ENCODE measurements around the gene SLC35F3.
"Not testable (repeated sequence)": the region's sequence is repeated elsewhere in the genome, so short reads cannot be mapped to it uniquely, and the experiment has no call there.

Gene SLC35F3

DNA sequence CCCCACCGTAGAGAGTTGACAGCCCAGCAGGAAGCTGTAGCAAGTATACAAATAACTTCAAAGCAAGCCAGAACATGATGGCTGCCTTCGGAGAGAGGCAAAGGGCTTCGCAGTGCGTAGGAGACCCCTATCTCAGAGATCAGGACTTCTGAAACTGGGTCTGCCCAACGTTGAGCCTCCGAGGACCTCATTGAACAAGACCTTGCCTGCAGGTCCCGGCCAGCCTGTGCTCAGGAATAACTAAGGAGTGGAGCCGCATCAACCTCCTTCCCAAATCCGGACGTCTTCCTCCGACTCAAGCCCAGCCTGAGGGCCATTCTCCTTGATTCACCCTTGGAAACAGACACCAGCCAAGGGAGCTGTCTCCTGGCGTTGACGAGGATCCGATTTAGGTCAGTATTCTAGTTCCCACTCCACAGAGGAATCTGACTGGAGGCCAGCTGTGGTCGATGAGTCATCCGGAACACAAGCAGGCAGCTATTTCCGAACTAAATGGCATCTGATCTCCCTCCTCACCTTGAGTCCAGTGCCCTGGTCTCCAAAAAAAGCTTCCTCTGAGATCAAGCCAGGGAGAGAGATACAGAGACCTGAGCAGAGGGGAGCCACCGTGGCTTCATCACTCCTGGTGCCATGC lies 302.3 kb downstream of the SLC35F3 start:
- DNase-seq = no peak

- DNase-seq = no peak
These were observed 303.9 kb downstream of the SLC35F3 start for GRCh38 chr1:234208351-234208750.

- DNase-seq = no peak
These were observed 304.3 kb downstream of the SLC35F3 start for GRCh38 chr1:234208791-234209190.

DNA sequence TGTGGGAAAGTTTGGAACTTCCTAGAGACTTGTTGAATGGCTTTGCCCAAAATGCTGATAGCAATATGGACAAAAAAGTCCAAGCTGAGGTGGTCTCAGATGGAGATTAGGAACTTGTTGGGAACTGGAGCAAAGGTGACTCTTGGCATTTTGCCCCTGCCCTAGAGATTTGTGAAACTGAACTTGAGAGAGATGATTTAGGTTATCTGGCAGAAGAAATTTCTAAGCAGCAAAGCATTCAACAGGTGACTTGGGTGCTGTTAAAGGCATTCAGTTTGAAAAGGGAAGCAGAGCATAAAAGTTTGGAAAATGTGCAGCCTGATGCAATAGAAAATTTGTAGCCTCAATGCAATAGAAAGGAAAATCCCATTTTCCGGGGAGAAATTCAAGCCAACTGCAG lies 306.0 kb downstream of the SLC35F3 start:
- DNase-seq = not testable (repeated sequence)

- not testable (repeated sequence) for DNase-seq
These were observed 307.4 kb downstream of the SLC35F3 start for GRCh38 chr1:234211855-234212254.

GRCh38 chr1:234212764-234213657 lies 308.5 kb downstream of the SLC35F3 start:
- peak; percentile 32 to 51 for DNase-seq

- no peak for DNase-seq
These were observed 309.2 kb downstream of the SLC35F3 start for GRCh38 chr1:234213658-234214128.

- DNase-seq = peak; percentile 48 to 61
These were observed 309.8 kb downstream of the SLC35F3 start for GRCh38 chr1:234214129-234214910.

DNA sequence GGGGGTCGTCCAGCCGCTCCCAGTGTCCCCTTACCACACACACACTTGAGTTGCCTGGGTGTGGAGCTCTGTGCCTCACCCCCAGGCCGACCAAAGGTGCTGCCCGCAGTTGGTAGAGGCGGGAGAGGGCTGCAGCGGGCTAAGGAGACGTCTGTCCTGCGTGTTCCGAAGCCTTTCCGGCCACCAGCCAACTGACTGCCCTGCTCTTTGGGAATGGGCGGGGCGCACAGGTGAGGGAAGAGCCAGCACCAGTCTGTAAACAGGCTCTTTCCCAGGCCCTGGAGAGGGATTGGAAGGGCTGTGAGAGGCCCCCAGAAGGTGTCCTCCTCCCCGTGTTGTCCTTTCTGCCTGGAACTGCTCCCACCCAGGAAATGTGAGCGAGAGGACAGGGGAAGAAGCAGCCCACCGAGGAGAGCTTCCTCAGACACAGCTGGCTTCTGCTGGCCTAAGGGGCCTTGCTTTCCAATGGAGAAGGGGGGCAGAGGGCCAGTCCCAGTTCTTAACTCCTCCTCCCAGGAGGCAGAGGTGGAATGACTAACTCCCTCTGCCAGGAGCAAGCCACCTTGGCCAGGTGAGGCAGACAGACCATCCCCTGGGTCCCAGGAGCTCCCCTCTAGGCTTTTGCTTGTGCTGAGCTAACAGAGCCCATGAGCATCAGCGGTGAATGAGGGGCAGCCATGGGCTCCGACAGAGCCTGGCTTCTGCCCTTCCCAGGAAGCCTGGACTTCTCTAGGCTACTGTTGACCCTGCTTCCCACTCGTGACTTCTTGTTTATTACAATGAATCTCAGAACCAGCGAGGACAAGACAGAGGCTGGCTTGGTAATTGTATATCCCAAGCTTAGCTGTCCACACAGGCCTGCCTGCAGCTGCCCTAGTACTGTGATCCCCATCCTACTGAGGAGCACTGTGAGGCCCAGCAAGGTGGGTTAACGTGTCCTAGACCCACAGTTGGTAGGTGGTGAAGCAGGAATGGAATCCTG lies 310.7 kb downstream of the SLC35F3 start:
- DNase-seq = no peak

DNA sequence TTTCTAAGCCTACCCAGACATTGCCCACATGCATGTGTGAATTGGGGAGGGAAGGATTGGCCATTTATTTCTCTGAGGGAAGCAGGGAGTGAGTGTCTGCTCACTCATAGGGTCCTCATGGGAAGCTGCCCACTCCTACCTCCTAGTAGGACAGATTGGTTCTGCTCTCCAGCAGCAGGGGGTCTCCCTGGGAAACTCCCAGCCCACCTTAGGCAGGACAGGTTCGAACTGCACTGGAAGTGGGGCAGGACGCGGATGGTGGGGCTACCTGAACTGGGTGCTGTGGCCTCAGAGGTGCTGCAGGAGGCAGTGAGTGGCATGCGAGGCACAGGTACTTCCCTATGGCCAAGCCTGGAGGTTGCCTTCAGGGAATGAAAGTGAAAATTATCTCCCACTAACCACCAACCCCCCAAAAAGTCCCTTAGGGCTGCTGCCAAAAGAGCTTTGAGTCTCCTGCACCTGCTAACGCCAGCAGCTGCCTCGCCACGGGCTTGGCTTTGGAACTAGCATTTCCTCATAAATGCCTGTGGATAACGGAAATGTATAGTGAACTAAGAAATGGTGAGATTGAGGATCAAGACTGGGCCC lies 311.7 kb downstream of the SLC35F3 start:
- no peak for DNase-seq

GRCh38 chr1:234217316-234217840 lies 312.9 kb downstream of the SLC35F3 start:
- DNase-seq = no peak

GRCh38 chr1:234218078-234218477 lies 313.6 kb downstream of the SLC35F3 start:
- DNase-seq = no peak

DNA sequence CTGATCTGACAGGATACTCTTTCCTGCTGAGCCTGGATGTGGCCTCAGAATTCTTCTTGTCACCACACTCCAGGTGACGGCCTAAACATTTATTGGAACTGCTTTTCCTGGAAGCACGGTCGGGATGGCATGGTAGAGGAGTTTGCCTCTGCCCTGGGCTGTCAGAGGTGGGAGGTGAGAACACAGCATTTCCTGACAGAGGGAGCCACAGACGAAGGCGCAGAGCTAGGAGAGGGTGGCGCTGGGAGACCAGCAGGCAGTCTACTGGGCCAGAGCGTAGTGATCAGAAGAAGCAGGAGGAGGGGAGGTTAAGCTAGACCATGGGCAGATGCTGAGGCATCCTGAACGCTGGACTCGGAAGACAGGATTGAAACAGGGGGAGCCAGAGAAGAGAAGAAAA lies 315.2 kb downstream of the SLC35F3 start:
- DNase-seq = no peak

GRCh38 chr1:234221601-234222000 lies 317.1 kb downstream of the SLC35F3 start:
- DNase-seq = no peak

GRCh38 chr1:234222561-234223280 lies 318.2 kb downstream of the SLC35F3 start:
- no peak for DNase-seq

DNA sequence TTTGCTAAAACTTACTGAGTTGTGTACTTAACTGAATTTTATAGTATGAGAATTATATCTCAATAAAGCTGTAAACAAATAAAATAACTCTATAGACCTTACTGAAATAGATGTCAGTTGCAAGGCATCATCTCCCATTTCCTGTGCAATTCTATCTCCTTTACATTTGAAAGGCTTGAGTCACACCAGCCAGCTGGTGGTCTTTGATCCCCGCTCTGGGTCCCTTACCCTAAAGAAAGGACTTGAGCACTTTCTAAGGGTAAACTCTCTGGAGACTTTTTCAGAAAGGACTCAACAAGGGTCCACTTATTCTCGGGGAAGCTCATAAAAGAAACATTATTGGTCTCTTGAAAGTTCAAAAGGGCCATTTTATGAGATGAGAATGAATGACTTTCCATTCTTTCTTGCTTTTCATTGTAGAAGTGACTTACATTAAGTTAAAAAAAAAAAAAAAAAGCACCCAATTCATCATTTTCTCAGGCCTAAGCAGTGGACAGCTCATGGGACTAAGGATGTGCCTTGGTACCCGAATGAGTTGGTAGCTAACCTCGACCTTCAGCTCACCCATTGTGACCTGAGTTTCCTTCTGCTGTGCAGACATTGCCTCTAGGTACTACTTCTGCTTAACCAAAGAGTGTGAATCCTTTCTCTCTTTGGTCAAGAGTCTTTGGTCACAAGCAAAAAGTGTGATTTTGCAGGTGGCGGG lies 321.8 kb downstream of the SLC35F3 start:
- no peak for DNase-seq

DNA sequence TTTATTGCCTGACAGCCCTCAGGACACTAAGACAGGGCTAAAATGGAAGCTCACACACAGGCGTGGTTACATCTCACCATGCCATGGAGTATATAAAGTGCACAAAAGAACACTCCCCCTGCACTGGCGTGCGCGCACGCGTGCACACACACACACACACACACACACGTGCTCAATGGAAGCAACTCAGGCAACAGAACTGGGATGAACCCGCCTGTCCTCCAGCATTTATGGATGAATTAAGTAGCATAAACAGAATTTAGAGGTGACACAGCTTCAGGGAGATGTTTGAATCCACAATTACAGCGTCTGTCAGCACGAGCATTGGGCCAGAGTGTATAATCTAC lies 322.3 kb downstream of the SLC35F3 start:
- DNase-seq = no peak

DNA sequence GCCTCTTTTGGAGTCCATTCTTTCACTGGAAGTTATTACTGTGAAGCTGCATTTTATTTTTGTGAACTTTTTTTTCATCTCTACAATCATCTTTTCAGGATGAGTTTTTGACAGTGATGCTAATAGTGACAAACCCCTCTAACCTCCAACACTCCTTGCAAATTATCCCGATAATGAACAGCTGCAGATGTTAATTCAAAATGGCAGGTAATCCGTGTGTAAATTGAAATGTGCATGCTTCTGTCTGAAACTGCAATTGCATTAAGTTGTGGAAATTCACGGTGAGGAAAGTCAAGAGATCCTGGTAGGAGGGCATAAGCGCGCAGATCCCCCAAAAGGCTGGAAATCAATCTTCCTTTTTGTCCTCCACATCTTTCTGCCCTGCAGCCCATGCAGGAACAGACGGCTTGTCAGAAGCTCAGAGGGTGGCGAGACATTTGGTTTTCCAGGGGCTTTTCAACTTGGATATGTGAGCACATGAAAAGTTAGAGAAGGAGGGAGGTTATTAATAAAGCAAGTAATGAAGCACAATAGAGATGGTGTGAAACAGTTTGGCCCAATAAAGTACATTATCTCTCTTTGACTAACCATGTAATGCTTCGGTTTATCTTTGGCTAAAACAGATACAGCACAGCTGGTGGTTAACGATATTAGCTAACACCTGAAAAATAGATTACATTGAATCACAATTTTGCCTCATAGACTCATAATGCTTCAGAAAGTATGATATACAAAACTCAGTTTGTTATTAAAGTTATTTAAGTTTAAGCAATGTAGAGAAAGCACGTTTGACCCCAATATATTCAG lies 325.3 kb downstream of the SLC35F3 start:
- no peak for DNase-seq

DNA sequence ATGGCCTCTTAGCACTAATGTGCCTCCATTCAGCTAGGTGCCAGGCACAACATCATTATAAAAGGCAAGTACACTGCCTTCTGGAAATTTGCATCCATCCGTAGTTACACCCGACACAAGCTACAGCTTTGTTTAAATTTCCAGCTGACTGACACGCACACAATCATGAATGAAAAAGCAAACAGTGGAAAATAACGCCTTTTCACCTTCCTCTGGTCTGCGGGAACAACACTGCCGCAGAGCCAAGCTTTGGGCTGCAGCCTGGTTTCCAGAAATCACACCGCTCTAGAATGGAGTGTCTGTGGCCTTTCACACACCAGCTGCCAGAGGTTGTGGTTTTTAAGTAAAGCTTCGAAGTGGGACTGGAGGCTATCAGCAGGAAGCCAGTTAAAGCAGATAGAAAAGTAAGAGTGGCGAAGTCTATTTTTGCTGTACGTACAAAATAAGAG lies 326.0 kb downstream of the SLC35F3 start:
- DNase-seq = peak in 1 of 2 experiments; percentile 15
